HEK293T (cell line): Measurements from ENCODE around the gene ARL6IP1.
"Not testable (repeated sequence)": the region's sequence is repeated elsewhere in the genome, so short reads cannot be mapped to it uniquely, and the experiment has no call there.

Experiments
- CTCF ChIA-PET: fragments of 350-600 bp; formaldehyde crosslinking; extraction: SDS; loops from one replicate; lab custom pipeline; 2021; ENCODE audit warnings: antibody characterized with exemption, inconsistent platforms; lab: Yijun Ruan, JAX
- POLR2A ChIA-PET: fragments of 350-600 bp; formaldehyde crosslinking; extraction: SDS; loops from one replicate; lab custom pipeline; 2020; ENCODE audit warnings: antibody characterized with exemption, inconsistent platforms; lab: Yijun Ruan, JAX
- DNase-seq: peaks from one replicate; pipeline ENCODE4 v3.0.0; 2012; ENCODE audit warnings: mixed read lengths; ENCODE audit errors: extremely low spot score

Gene ARL6IP1

GRCh38 chr16:18776334-18776733 lies 25.0 kb downstream of the ARL6IP1 start:
- POLR2A ChIA-PET, CTCF ChIA-PET: not testable (repeated sequence)

GRCh38 chr16:18774651-18775050 lies 26.7 kb downstream of the ARL6IP1 start:
- CTCF ChIA-PET = interaction anchor here (0.5 kb wide), 1 partner anchor 178 kb away, joined by 3 read pairs; no protein-coding TSS in a partner anchor
- DNase-seq, POLR2A ChIA-PET: not testable (repeated sequence)

More at GRCh38 chr16:18776334-18776733, 25.0 kb downstream of the ARL6IP1 start:
- not testable (repeated sequence) for DNase-seq

- DNase-seq, CTCF ChIA-PET, POLR2A ChIA-PET: not testable (repeated sequence)
These were observed 29.2 kb downstream of the ARL6IP1 start for GRCh38 chr16:18772171-18772570.

- POLR2A ChIA-PET, CTCF ChIA-PET, DNase-seq: not testable (repeated sequence)
These were observed 30.9 kb downstream of the ARL6IP1 start for GRCh38 chr16:18770336-18770962.

- CTCF ChIA-PET, DNase-seq: not testable (repeated sequence)
- POLR2A ChIA-PET = interaction anchor here (0.7 kb wide), 1 partner anchor 23 kb away, joined by 3 read pairs; the partner anchor contains the start of gene RPS15A
These were observed 34.1 kb downstream of the ARL6IP1 start for GRCh38 chr16:18767217-18767616.

GRCh38 chr16:18762713-18763112 lies 38.6 kb downstream of the ARL6IP1 start:
- CTCF ChIA-PET, POLR2A ChIA-PET: not testable (repeated sequence)

GRCh38 chr16:18759598-18760520 lies 41.5 kb downstream of the ARL6IP1 start:
- CTCF ChIA-PET, POLR2A ChIA-PET: not testable (repeated sequence)
- DNase-seq = peak; percentile 4

More at GRCh38 chr16:18762713-18763112, 38.6 kb downstream of the ARL6IP1 start:
- DNase-seq = not testable (repeated sequence)

GRCh38 chr16:18757960-18758660 lies 43.2 kb downstream of the ARL6IP1 start:
- DNase-seq, POLR2A ChIA-PET, CTCF ChIA-PET: not testable (repeated sequence)

GRCh38 chr16:18756639-18757038 lies 44.7 kb downstream of the ARL6IP1 start:
- CTCF ChIA-PET, POLR2A ChIA-PET, DNase-seq: not testable (repeated sequence)

- DNase-seq, POLR2A ChIA-PET, CTCF ChIA-PET: not testable (repeated sequence)
These were observed 58.5 kb downstream of the ARL6IP1 start for GRCh38 chr16:18742870-18743269.
